Suprapubic skin (tissue), 4 donors: ENCODE measurements around the gene KCND3.

Source experiments
- EP300 ChIP-seq: sonication (generic); formaldehyde crosslinking; IDR thresholded peaks from one replicate; pipeline ENCODE4 v1.6.1; 2017; ENCODE audit warnings: antibody characterized with exemption
- POLR2A ChIP-seq, 2 donors: fragments of 450-650 bp; IDR thresholded peaks; one replicate each; pipeline ENCODE4 v1.6.1; 2017; ENCODE audit warnings: antibody characterized with exemption in 2 of 2, mild to moderate bottlenecking in 2 of 2, moderate library complexity in 2 of 2
- POLR2AphosphoS5 ChIP-seq, 3 donors: sonication (generic); formaldehyde crosslinking; IDR thresholded peaks; one replicate each; pipeline ENCODE4 v1.6.1; 2017; ENCODE audit warnings: antibody characterized with exemption in 3 of 3
- TF ChIP-seq, protein P1 (sequence below), 2 donors: fragments of 200-600 bp in 1 of 2; fragments of 450-650 bp in 1 of 2; sonication (generic) in 1 of 2; IDR thresholded peaks; one replicate each; pipeline ENCODE4 v1.5.1; 2016 to 2019; ENCODE audit warnings: antibody characterized with exemption in 2 of 2, mild to moderate bottlenecking in 1 of 2, moderate library complexity in 1 of 2

DNA sequence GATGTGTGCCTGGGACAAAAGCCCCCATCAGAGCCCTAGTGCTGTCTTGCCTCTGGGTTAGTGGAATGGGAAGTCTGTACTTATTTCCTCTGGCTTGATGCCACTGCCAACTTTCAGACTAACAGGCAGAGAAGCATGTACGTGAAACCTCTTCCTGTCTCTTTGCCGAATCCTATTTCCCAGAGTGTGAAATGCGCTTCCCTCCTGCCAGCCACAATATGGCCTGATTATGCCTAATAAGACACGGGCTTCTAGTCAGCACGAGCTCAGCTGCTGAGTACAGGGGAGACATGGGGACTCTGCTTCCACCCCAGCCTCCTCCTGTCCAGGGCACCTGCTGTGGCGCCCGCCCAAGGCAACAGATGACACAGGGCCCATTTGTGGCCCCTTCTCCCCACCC, 111.4 kb downstream of the KCND3 start:
- TF ChIP-seq POLR2A (IDR thresholded peaks at IDR 0.05) = no peak
- TF ChIP-seq EP300 = no peak
- TF ChIP-seq, protein P1, sequence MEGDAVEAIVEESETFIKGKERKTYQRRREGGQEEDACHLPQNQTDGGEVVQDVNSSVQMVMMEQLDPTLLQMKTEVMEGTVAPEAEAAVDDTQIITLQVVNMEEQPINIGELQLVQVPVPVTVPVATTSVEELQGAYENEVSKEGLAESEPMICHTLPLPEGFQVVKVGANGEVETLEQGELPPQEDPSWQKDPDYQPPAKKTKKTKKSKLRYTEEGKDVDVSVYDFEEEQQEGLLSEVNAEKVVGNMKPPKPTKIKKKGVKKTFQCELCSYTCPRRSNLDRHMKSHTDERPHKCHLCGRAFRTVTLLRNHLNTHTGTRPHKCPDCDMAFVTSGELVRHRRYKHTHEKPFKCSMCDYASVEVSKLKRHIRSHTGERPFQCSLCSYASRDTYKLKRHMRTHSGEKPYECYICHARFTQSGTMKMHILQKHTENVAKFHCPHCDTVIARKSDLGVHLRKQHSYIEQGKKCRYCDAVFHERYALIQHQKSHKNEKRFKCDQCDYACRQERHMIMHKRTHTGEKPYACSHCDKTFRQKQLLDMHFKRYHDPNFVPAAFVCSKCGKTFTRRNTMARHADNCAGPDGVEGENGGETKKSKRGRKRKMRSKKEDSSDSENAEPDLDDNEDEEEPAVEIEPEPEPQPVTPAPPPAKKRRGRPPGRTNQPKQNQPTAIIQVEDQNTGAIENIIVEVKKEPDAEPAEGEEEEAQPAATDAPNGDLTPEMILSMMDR (IDR thresholded peaks at IDR 0.05) = no peak
- TF ChIP-seq POLR2AphosphoS5 (IDR thresholded peaks at IDR 0.05) = no peak
